SK-N-SH treated with all-trans-retinoic acid at 6 μM for 48 hours (cell line): ENCODE results near the gene RUNDC1.

Experiments
- ARNTL ChIP-seq: fragments of 450-650 bp; formaldehyde crosslinking; IDR thresholded peaks from 2 replicates; pipeline ENCODE4 v1.5.0; 2020; ENCODE audit warnings: low read depth, mild to moderate bottlenecking, moderate library complexity, borderline replicate concordance
- BACH2 ChIP-seq: fragments of 250-450 bp; sonication (Bioruptor Pico); IDR thresholded peaks from 2 replicates; pipeline ENCODE4 v1.9.0; 2021; ENCODE audit warnings: mild to moderate bottlenecking, borderline replicate concordance
- CSDC2 ChIP-seq: fragments of 250-450 bp; sonication (Bioruptor Pico); IDR thresholded peaks from 2 replicates; pipeline ENCODE4 v1.5.0; 2020; ENCODE audit warnings: mild to moderate bottlenecking, moderate library complexity
- ISL1 ChIP-seq: fragments of 250-450 bp; sonication (Bioruptor Pico); IDR thresholded peaks from 2 replicates; pipeline ENCODE4 v2.1.2; 2022; ENCODE audit warnings: mild to moderate bottlenecking, moderate library complexity
- PATZ1 ChIP-seq: fragments of 250-450 bp; sonication (Bioruptor Pico); IDR thresholded peaks from 2 replicates; pipeline ENCODE4 v1.8.0; 2020; ENCODE audit warnings: mild to moderate bottlenecking, moderate library complexity, borderline replicate concordance
- POU6F1 ChIP-seq: fragments of 250-450 bp; sonication (Bioruptor Pico); IDR thresholded peaks from 2 replicates; pipeline ENCODE4 v1.8.0; 2021; ENCODE audit warnings: low read depth, mild to moderate bottlenecking, moderate library complexity, borderline replicate concordance
- PPARA ChIP-seq: fragments of 250-450 bp; sonication (Bioruptor Pico); IDR thresholded peaks from 2 replicates; pipeline ENCODE4 v1.5.0; 2020; ENCODE audit warnings: mild to moderate bottlenecking, borderline replicate concordance
- RARB ChIP-seq: fragments of 250-450 bp; sonication (Bioruptor Pico); IDR thresholded peaks from 2 replicates; pipeline ENCODE4 v1.8.0; 2021; ENCODE audit warnings: mild to moderate bottlenecking, moderate library complexity
- SNAI2 ChIP-seq: fragments of 250-450 bp; sonication (Bioruptor Pico); IDR thresholded peaks from 2 replicates; pipeline ENCODE4 v1.5.0; 2020; ENCODE audit warnings: mild to moderate bottlenecking, moderate library complexity
- ZFP30 ChIP-seq: fragments of 450-650 bp; formaldehyde crosslinking; IDR thresholded peaks from 2 replicates; pipeline ENCODE4 v1.5.0; 2022; ENCODE audit warnings: mild to moderate bottlenecking, moderate library complexity
- ZNF70 ChIP-seq: fragments of 450-650 bp; formaldehyde crosslinking; IDR thresholded peaks from 2 replicates; pipeline ENCODE4 v1.5.0; 2020; ENCODE audit warnings: mild to moderate bottlenecking, moderate library complexity

GRCh38 chr17:43027091-43028032 lies 47.0 kb downstream of the RUNDC1 start:
- no peak for TF ChIP-seq CSDC2 (CRISPR knock-in tag)
- no peak for TF ChIP-seq SNAI2
- TF ChIP-seq ARNTL (CRISPR knock-in tag), result no peak
- TF ChIP-seq ZNF70 (CRISPR knock-in tag), result no peak
- TF ChIP-seq PATZ1, result no peak
- TF ChIP-seq POU6F1 (CRISPR knock-in tag), result no peak
- TF ChIP-seq ISL1 (CRISPR knock-in tag), result no peak
- no peak for TF ChIP-seq PPARA (CRISPR knock-in tag)
- no peak for TF ChIP-seq ZFP30 (CRISPR knock-in tag)
- no peak for TF ChIP-seq RARB
- no peak for TF ChIP-seq BACH2 (CRISPR knock-in tag)
